Epithelial cell of proximal tubule (primary cell): ENCODE results near the gene PAXIP1. TPM values are rescaled to one million over a fixed set of nuclear protein-coding genes. Genes with fewer than 3 reads are reported as not detected.

Experiments used
- DNase-seq: peaks from one replicate; pipeline ENCODE4 v3.0.0-alpha.2; 2011; ENCODE audit warnings: low read depth
- H3K4me3 ChIP-seq: 2 replicates; pipeline ENCODE4 v1.5.1; 2011; ENCODE audit warnings: low read depth, mild to moderate bottlenecking, low read length
- CTCF ChIP-seq: conservative IDR thresholded peaks from 2 replicates; pipeline ENCODE4 v1.5.1; 2012; ENCODE audit warnings: low read depth, mild to moderate bottlenecking, low read length
- total RNA-seq: library from RNA; depleted of rRNA; stranded (reverse); fragments of >200 nt; gene quantifications from 2 replicates; pipeline ENCODE4 v1.2.3, GENCODE V29; 2015

PAXIP1 gene
- total RNA-seq, 1 donor from 2014 or later: 14.5 TPM

- no peak for TF ChIP-seq CTCF
- no peak overlapping the region for H3K4me3 ChIP-seq
- DNase-seq: no peak
These were observed 6.2 kb downstream of the PAXIP1 start for GRCh38 chr7:154996756-154997155.

GRCh38 chr7:154996101-154996500 is 6.8 kb downstream of the PAXIP1 start:
- TF ChIP-seq CTCF: no peak
- H3K4me3 ChIP-seq: no peak overlapping the region
- no peak for DNase-seq

GRCh38 chr7:154994996-154995395 is 7.9 kb downstream of the PAXIP1 start:
- no peak for DNase-seq
- H3K4me3 ChIP-seq: no peak overlapping the region
- TF ChIP-seq CTCF: no peak

- H3K4me3 ChIP-seq: no peak overlapping the region
- TF ChIP-seq CTCF: no peak
- no peak for DNase-seq
These were observed 11.9 kb downstream of the PAXIP1 start for GRCh38 chr7:154990964-154991540.

GRCh38 chr7:154987571-154987970 is 15.4 kb downstream of the PAXIP1 start:
- no peak for DNase-seq
- no peak overlapping the region for H3K4me3 ChIP-seq
- no peak for TF ChIP-seq CTCF

GRCh38 chr7:154986200-154986945 is 16.6 kb downstream of the PAXIP1 start:
- TF ChIP-seq CTCF: no peak
- H3K4me3 ChIP-seq: no peak overlapping the region
- DNase-seq: no peak

- no peak for TF ChIP-seq CTCF
- no peak for DNase-seq
- no peak overlapping the region for H3K4me3 ChIP-seq
These were observed 17.7 kb downstream of the PAXIP1 start for GRCh38 chr7:154985230-154985629.
